GM03348 (cell line): ENCODE data around the gene ALDH1A3.

Source experiments
- DNase-seq: peaks from one replicate; pipeline ENCODE4 v3.0.0; 2012; ENCODE audit warnings: low spot score

ALDH1A3 gene

DNA sequence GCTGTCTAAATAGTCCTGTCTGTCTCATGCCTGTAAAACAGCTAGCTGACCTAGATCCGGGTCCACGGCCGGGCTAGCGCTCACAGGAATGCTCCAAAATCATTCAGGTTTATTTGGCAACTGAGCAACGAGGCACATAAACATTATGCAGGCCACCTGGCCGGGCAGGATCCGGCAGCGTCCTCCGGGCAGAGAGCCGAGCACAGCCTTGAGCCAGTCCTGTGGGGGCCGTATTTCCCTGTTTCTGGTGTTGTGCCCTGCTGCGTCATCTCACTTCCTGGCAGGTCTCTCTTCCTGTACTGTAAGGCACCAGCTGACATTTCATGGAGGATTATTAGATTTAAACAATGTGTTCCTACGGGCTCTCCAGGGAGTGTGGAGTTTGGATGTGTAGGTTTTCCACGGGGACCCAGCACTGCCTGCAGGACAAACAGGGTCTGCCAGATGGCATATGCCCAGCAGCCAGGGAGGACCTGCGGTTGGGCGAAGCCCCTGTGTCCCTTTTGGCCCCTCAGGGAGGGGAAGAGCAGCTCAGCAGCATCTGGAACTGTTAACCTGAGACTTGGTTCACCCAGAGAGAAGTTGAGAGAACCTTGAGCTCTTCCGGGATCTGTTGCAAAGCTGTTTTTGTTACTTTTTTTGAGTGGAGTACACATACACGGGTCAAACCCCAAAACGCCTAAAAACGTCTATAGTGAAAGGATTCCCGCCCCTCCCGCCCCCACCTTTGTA lies 23.0 kb downstream of the ALDH1A3 start:
- DNase-seq = peak; percentile 89

DNA sequence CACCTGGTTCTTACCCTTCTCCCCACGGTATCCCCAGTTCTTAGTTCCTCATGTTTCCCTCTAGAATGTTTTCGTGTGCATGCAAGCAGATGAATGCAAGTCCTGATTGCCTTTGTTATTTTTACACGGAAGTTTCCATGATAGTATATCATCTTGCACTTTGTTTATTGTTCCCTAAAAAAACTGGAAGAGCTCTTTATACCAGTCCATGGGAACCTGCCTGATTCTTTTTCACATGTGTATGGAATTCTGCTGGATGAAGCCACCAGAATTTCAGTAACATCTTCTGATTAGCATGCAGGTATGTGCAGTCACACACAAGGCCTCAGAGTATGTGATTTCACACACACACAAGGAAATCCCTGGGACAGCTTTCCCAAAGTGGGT lies 23.5 kb downstream of the ALDH1A3 start:
- no peak for DNase-seq

DNA sequence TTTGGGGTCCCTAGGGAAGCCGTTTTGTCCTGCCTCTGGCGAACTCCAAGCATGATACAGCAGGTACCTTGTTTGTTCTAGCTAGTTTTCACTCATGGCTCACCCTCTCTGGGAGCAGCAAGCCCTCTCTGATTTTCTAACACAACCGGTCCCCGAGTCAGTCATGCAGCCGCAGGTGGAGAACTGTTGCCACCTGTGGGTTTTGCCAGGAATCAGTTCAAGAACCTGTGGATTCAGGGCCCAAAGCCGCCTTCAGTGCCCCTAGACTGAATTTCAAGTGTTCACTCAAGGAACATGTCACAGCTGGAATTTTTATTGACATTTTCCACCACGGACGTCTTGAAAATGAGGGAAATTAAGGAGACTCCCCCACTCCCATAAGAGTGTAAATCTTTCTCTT lies 26.2 kb downstream of the ALDH1A3 start:
- no peak for DNase-seq

DNA sequence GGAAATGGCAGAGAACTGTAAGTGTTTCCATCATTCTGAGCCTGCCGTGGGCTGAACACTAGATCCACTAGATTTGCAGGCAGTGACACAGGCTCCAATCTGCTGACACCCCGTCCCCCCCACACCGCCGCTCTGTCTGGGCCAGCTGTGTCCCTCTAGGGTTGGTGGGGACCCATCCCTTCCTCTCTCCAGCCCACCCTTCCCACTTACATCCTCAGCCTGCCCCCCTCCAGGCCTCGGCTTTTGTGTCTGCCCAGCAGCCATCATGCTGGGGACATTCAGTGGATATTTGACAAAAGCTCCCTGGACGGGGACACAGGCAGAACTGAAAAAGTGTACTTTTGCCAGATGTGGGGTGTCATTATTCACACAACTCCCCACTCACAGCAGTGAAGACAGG lies 28.8 kb downstream of the ALDH1A3 start:
- DNase-seq = no peak

DNA sequence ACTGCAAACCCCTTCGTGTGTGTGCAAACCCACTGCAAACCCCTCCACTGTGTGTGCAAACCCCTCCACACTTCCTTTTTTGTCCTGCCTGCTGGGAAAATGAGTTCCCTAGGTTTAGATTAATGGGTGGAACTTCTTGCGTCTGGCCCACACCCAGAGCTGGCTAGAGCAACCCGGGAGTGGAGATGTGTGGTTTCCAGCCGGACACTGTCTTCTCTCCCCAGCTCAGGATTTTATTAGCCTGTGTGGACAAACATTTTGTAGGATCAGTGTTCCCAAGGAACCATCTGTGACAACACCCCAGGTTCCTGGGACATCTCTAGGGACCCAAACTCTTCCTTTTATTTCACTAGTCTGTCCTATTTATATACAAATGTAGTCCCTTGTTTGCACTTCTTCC lies 29.9 kb downstream of the ALDH1A3 start:
- DNase-seq = no peak

DNA sequence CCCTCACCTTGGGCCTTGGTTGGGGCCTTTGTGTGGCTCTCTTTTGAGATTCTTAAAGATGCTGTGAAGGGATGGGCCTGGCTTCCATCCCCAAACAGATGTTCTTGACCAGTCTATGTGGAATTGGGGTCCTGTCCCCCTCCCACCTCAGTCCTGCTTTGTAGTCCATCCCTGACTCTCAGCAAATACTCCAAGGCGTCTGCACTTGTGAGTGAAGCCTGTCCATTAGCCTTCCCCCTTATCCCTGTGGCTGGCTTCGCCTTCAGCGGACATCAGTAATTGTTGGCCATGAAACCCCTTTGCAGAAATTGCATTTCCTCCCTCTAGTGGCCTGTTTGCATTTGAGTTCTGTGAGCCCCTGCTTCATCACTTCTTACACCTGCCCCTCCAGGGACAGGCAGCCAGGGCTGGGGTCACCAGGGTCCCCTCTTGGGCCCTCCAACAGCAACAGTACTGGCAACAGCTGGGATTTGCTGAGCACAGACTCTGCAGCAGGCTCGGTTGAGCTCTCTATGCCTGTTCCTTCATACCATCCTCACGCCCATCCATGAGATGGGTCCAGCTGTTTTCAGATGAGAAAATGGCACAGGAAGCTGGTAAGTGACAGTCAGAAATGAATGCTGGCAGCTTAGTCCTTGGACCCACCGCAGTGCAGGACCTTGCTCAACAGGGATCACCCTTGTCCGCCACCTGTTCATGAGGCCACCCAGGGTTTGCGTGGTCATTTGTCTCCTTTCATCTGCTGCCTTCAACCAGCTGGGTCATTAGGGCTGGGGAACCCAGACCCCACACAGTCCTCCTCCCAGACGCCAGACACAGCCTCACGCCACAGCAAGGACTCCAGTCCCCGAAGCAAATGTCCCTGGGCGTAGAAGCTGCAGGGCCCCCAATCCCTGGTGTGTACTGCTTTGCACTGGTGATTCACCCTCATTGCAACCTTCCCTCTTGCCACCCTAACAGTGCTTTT lies 30.6 kb downstream of the ALDH1A3 start:
- DNase-seq = no peak

DNA sequence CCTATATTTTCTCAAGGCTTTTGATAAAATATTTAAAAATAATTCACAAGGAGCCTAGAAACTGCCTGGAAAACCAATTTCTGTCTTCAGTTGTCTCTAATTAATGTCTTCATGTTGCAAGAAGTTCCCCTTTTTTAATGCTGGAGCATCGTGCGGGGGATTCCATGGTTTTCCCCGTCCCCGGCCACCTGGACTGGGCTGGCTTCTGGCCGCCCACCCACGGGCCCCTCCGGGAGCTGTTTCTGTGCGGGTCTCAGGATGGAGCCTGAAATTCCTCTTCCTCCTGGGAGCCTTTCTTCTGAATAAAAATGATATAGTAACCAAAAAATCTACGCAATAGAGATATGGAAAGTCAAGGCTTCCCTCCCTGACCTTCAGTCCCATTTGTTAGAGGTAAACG lies 31.5 kb downstream of the ALDH1A3 start:
- DNase-seq = no peak

DNA sequence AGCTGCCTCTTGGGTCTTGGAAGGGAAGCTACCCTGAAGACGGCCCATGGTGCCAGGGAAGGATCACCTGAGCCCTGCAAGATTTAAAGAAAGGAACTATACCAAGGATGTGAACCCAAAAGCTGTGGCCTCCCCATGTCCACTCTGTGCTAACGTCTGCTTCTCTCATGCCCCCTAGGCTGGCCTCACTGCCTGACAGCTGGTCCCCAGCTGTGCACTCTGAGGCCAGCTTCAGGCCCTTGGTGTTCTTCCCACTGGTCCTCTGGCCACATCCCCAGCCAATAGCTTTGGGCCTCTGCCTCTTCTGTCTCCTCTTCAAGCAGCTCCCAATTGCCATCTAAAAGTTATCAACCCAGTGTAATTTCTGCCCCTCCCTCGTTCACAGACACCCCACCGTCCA lies 34.3 kb downstream of the ALDH1A3 start:
- no peak for DNase-seq

DNA sequence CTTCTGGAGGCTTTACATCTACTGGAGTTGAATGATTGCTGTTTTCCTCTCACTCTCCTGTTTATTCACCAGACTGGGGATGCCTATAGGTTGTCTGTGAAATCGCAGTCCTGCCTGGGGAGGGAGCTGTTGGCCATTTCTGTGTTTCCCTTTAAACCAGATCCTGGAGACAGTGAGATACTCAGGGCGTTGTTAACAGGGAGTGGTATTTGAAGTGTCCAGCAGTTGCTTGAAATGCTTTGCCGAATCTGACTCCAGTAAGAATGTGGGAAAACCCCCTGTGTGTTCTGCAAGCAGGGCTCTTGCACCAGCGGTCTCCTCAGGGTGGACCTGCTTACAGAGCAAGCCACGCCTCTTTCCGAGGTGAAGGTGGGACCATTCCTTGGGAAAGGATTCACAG lies 35.2 kb downstream of the ALDH1A3 start:
- DNase-seq = no peak

DNA sequence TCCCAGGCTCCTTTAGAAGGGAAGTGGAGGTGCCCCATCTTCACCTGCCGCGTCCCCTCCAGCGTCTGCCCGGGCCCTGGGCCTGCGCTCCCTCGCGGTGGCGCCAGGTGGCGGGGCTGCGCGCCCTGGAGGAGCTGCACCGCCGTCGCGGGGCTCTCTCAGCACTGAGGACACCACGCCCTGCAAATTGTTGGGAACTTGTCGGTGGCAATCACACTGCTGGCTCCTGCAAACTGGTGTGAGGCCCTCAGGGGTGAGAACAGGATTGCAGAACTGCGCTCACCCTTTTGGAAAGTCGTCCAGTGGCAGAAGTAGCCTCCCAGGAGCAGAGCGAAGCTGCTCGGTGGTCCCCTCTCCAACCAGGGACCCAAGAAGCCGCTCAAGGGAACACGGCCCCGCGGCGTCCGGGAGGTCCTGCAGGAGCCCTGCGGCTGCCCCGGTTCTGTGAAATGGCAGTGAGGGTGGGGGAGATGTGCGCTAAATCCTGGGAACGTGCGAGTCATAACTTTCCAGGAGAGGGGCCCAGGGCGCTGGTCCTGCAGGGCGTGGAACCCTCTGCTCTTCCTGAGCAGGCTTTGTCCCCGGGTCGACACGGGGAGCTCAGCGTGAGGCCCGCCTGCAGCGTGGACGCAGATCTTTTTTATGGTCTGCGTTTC lies 38.5 kb downstream of the ALDH1A3 start:
- DNase-seq = peak; percentile 95

DNA sequence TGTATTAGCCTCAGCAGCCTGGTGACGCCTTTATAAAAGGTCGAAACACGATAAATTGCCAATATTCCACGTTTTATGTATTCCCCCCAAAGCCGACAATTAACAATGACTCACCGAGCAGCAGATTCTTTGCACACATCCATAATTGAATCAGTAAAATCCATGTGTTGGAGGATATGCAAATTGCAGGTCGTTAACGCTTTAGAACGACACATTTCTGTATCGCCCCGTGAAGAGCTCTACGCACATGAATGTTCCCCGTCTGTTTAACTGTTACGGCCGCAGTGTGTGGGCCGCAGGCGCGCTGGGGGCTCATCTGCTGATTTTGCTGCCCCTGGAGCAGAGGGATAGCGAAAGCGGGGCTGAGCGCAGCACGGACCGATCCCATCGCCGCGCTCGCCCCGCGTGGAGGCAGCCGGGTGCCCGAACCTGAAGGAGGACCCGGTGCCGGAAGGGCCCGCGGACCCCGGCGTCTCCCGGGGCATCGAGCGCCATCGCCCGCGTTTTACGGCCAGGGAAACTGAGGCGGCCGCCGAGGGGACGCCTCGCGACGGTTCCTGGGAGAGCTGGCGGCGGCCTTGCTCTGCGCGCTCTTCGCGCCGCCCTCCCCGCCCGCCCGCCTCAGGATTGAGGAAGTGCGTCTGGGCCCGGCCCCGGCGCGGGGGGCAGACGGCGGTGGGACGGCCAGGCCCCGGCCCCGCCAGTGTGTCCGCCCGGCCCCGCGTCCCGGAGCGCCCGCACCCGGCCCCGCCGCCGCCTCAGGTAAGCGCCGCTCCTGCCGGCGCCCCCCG lies 39.3 kb downstream of the ALDH1A3 start, which contains the start of gene LRRK1:
Gene LRRK1, plus strand, starts transcription at position 668 of the 791 bp plus-strand sequence. CDS start 5,276 bp downstream, outside the sequence.
- peak; percentile 82 for DNase-seq

DNA sequence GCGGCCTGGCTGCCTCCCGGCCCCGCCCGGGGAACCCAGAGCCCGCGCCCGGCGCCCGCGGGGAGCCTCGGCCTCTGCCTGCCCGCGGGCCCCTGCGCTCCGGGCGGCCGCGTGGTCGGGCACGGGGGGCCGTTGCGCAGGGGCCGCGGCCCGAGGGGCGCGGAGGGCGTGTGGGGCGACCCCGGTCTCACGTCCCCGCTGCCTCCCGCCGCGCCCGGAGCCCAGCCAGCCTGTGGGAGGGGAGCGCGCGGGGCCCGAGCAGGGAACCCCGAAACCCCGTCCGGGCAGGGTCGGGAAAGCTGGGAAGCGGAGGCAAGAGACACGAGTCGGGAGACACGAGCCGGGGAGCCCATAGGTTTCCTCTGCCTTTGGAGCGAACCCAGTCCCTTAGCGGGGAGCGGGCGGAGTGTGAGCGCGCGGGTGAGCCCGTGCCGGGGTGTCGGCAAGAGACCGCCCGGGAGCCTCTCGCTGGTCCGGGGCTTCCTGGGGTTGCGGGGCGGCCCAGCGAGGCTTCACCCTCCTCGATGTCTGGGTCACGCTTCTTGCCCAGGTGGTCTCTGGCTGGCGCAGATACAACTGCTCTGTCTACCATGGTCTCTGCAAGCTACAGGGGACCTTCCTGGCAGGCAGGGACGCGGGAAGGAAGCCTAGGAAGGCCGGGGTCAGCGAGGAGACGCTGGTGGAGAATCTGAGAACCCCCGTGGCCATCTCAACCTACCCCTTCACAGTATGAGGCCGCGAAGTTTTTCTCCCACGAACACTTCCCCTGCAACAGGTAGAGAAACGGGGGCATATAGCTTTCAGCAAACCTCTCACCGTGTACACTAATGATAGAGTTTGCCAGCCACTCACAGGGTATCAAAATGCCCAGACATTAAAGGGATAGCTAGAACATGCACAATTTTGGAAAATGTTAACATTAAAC lies 40.1 kb downstream of the ALDH1A3 start:
- peak; percentile 75 for DNase-seq

DNA sequence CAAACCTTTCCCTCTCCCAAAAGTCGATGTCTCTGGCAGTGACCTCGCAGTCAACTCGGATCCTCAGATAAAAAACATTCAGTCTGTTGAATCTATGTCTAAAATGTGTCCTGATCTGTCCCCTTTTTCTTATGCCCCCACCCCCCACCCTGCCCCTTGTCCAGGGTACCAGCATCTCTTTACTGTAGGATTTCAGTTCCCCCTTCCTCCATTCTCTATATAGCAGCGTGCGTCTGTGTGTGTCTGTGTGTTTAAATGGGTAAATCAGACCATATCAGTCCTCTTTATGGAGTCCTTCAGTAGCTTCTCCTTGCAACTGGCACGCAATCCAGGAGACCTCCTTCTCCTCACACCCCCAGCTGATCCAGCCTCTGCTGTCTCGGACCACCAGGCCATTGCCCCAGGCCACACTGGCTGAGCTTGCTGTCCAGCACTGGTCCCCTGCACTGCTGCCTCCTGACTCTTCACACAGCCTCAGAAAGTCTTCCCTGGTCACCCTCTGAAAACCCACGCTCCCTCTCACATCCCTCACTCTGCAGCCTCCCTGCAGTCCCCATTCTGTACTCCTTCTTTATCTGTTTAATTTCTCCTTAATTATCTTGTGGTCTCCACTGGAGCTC lies 41.0 kb downstream of the ALDH1A3 start:
- no peak for DNase-seq

DNA sequence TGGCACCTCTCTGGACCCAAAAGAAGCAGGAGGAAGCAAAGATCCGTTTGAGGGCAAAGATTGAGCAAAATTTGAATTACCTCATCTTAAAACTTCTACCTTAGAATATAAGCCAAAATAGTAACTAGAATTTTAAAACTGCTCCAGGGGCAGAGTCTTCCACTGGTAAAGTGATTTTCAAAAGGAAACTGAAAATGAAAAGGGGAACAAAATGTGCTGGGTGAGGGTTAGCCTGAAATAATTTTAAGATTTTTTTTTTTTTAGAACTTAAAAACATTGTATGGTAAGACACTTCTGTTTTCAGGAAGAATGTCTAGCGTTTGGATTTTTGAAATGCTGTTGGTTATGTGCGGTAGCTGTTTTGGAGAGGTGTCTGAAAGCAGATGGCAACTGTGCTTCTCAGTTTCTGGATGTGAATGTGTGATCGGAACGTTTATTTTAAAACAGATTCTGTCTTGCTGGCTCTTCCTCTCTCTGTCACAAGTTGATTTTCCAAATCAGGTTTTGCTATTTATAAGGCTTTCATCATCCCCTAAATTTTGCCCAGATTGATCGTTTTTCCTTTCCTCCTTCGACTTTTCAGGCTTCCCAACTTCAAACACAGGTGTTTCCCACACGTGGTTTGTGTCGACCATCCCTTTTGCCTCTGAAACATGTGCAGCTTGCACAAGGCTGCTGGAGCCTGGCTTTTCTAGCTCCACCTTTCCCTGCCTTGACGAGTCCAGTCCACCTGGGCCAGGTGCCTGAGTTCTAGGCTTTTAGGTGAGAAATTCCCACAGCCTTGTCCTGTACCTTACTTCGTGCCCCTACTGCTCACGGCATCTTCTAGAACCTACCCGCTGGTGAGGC lies 42.8 kb downstream of the ALDH1A3 start:
- no peak for DNase-seq

DNA sequence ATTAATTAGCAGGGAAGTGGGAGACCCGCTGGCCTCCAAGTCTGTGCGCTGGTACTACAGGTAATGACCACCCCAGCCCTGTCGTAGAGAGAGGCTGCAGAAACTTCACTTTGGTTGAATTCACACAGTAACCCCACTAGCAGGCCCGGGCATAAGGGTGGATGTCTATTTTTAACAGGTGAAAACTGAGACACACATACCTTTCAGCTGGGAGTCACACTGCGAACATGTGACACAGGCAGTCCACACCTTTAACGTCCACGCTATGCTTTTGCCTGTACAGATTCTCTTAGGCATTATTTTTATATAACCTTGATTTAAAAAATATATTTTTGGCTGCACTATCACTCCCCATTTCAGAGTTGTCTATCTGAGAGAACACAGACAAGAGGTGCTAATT lies 43.4 kb downstream of the ALDH1A3 start:
- no peak for DNase-seq

DNA sequence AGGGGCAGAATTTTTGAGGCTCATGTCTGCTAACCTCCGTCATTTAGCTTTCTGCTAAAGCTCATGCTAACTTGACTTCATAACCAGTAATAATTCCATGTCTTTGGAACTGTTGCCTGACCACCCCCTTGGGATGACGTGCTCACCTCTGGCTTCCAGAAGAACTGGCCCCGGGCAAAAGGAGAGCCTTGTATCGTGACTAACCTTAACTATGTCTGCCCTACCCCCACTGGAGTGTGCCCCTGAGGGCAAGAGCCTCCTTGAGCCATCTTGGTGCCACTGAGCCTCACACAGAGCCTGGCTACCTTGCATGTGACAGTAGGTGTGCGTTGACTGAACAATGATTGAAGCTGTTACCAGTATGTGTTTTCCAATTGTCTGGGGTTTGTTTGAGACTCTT lies 44.3 kb downstream of the ALDH1A3 start:
- no peak for DNase-seq

DNA sequence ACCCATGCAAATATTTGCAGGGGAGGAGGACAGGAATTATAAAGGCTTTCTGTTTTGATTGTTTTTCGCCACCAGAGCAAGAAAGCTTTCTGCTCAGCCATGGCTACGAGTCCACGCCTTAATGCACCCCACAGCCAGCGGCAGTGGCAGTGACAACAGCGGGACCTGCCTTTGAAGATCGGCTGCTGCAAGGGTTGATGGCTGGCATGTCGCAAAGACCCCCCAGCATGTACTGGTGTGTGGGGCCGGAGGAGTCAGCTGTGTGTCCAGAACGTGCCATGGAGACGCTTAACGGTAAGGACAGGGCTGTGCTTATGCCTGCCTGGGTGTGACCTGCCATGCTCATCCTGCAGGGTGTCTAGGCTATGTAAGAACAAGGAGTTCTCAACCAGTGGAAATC lies 44.8 kb downstream of the ALDH1A3 start:
- DNase-seq = no peak

DNA sequence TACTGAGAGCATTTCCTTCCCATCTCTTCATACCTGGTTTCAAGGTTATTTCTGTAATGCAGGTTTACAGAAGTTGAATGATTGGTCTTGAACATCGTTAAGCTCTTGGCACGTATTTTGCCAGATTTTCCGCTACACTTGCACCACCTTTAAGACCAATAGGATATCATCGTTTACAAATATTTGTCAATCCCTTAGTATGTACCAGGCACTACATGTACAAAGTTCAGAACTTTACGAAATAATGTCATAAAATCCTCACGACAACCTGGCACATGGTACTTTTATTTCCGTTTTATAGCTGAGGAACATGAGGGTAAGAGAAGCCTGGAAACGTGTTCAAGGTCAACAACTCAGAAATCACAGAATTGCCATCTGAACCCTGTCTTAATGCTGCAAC lies 45.8 kb downstream of the ALDH1A3 start:
- DNase-seq = no peak

DNA sequence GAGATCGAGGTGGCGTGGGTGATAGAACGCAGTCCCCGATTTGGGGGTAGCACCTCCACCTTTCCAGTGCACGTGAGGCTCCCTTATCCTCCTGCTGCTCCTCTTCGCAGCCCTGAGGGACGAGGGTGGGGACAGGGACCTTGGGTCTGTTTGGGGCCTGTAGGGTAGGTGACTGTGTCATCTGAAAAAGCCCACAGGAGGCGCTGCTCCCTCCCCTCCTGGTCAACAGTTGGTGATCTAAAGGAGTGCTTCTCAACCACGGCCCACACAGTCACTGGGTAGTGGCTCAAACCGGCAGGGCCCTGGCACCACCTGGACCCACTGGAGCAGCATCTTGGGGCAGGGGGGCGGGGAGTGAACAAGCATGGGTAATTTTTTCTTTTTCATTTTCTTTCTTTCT lies 46.6 kb downstream of the ALDH1A3 start:
- no peak for DNase-seq
